GM19099 (cell line): ENCODE measurements around the gene AKR7A3.

ENCODE experiments used
- POLR2A ChIP-seq: IDR thresholded peaks from 3 replicates; pipeline ENCODE4 v1.6.1; 2011; ENCODE audit warnings: low read depth; ENCODE audit not compliant: insufficient read length; ENCODE audit errors: extremely low read depth

The AKR7A3 gene

GRCh38 chr1:19283891-19284290, 4.7 kb downstream of the AKR7A3 start:
- no peak for TF ChIP-seq POLR2A

- TF ChIP-seq POLR2A = no peak
Measured at GRCh38 chr1:19274636-19275035, 13.9 kb downstream of the AKR7A3 start.

- no peak for TF ChIP-seq POLR2A
Measured at GRCh38 chr1:19273106-19273843, 15.3 kb downstream of the AKR7A3 start.

- no peak for TF ChIP-seq POLR2A
Measured at GRCh38 chr1:19272064-19272463, 16.5 kb downstream of the AKR7A3 start.

- no peak for TF ChIP-seq POLR2A
Measured at GRCh38 chr1:19268445-19268844, 20.1 kb downstream of the AKR7A3 start.

GRCh38 chr1:19262744-19263143, 25.8 kb downstream of the AKR7A3 start:
- TF ChIP-seq POLR2A = no peak

GRCh38 chr1:19262047-19262446, 26.5 kb downstream of the AKR7A3 start:
- no peak for TF ChIP-seq POLR2A

- no peak for TF ChIP-seq POLR2A
Measured at GRCh38 chr1:19260211-19261138, 28.1 kb downstream of the AKR7A3 start.

- no peak for TF ChIP-seq POLR2A
Measured at GRCh38 chr1:19258353-19258752, 30.2 kb downstream of the AKR7A3 start.

GRCh38 chr1:19257178-19257914, 31.2 kb downstream of the AKR7A3 start:
- TF ChIP-seq POLR2A = no peak

- TF ChIP-seq POLR2A = no peak
Measured at GRCh38 chr1:19255288-19255687, 33.3 kb downstream of the AKR7A3 start.

GRCh38 chr1:19254416-19254815, 34.2 kb downstream of the AKR7A3 start:
- no peak for TF ChIP-seq POLR2A

GRCh38 chr1:19251305-19252196, 37.0 kb downstream of the AKR7A3 start, which contains the start of the genes EMC1 and MRTO4:
EMC1 (minus strand) TSS chr1:19251524; CDS start chr1:19251509, 15 bp downstream.
MRTO4 (plus strand) TSS chr1:19251805; CDS start chr1:19251836, 31 bp downstream.
- peak; percentile 93 for TF ChIP-seq POLR2A
